AG09309 (cell line): ENCODE results near the gene PLA2G5.
"Not testable (repeated sequence)": the region's sequence is repeated elsewhere in the genome, so short reads cannot be mapped to it uniquely, and the experiment has no call there.

Experiments
- DNase-seq: peaks from one replicate; pipeline ENCODE4 v3.0.0-alpha.2; 2010; ENCODE audit warnings: low read depth
- H3K4me3 ChIP-seq: 2 replicates; pipeline ENCODE4 v1.5.1; 2011; ENCODE audit warnings: mild to moderate bottlenecking, low read depth, low read length, moderate library complexity; ENCODE audit not compliant: control insufficient read depth
- TF ChIP-seq, protein P1 (sequence below): IDR thresholded peaks from 2 replicates; pipeline ENCODE4 v1.5.1; 2011; ENCODE audit warnings: mild to moderate bottlenecking, low read depth, low read length, inconsistent platforms; ENCODE audit not compliant: insufficient read depth, control insufficient read depth; ENCODE audit errors: missing control alignments

Gene PLA2G5

DNA sequence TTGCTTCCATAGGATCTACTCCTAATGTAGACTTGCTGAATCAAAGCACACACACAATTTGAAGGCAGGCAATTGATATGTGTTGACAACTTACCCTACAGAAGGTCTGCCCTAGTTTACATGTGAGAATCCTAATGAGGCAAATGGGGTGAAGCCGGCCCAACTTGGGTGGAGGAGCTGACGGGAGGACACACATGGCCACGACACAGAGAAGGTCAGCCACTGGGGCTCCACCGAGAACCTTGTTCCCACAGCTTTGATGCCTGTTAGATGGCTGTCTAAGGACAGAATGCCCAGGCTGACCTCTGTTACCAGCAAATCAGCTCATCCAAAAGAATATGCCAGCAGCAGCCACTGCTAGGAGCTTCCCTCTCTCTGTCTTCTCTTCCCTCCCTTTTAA lies 50.8 kb downstream of the PLA2G5 start:
- no peak overlapping the region for H3K4me3 ChIP-seq
- no peak for DNase-seq
- TF ChIP-seq, protein P1, sequence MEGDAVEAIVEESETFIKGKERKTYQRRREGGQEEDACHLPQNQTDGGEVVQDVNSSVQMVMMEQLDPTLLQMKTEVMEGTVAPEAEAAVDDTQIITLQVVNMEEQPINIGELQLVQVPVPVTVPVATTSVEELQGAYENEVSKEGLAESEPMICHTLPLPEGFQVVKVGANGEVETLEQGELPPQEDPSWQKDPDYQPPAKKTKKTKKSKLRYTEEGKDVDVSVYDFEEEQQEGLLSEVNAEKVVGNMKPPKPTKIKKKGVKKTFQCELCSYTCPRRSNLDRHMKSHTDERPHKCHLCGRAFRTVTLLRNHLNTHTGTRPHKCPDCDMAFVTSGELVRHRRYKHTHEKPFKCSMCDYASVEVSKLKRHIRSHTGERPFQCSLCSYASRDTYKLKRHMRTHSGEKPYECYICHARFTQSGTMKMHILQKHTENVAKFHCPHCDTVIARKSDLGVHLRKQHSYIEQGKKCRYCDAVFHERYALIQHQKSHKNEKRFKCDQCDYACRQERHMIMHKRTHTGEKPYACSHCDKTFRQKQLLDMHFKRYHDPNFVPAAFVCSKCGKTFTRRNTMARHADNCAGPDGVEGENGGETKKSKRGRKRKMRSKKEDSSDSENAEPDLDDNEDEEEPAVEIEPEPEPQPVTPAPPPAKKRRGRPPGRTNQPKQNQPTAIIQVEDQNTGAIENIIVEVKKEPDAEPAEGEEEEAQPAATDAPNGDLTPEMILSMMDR, result no peak

DNA sequence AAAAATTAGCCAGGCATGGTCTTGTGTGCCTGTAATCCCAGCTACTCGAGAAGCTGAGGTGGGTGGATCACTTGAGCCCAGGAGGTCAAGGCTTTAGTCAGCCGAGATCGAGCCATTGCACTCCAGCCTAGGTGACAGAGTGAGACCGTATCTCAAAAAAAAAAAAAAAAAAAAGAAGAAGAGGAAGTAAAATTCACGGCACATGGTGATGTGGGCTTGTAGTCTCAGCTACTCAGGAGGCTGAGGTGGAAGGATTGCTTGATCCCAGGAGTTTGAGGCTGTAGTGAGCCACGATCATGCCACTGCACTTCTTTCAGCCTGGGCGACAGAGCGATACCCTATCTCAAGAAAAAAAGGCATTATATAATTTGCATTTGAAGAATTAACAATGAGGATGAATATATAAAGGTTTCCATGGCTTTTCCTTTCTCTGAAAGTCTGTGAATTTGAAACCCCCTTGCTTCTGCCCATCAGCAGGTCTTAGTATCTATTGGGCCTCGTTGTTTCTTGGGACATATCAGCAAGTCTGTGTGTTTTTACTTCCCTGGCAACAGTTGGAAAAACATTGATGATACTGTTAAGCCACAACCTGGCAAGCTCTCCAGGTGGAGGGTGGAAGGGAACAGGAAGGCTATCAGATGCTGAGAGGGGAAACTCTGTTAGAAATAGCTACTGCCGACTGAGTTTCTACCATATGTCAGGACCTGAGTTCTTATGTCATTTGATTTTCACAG lies 53.9 kb downstream of the PLA2G5 start:
- DNase-seq, result no peak
- H3K4me3 ChIP-seq, result no peak overlapping the region
- TF ChIP-seq, protein P1, result no peak

DNA sequence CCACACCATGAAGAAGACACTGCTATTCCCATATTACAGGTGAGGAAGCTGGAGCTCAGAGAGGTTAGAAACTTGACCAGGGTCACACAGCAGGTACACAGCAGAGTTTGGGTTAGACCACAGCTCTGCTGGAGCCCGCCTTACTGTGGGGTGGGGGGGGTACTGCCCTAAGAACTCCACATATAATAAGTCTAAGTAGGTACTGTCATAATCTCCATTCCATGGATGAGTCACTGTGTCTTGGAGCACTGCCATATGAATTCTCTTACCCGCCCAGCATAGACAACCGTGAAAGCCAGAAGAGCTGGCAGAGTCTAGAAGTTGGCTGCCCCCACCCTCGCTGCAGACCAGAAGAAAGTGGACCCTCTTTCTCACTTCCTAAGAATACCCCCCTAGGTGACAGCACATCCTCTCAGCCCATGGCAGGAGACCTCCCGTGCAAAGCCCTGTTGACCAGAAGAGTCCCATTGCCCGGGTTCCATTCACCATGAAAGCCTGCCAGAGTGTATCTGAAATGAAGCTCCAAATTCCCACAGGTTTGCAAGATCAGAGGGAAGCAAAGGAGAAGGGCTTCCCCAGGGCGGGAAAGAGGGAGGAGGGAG lies 54.6 kb downstream of the PLA2G5 start:
- DNase-seq, result peak; percentile 33
- no peak overlapping the region for H3K4me3 ChIP-seq
- TF ChIP-seq, protein P1, result no peak

DNA sequence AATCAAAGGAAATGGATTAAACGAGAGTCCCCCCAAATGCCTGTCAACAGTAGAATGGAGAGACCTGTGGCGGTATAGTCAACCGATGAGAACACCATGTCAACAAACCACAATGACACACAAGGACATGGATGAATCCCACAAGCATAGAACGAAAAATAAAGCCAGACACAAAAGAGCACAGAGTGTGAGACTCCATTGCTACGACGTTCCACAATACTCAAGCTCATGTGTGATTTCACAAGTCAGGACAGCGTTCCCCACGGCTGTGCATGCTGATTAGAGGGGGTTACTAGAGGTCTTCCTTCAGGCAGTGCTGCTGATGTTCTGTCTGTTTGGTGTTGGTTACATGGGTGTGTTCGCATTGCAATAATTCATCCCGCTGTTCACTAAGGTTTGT lies 55.1 kb downstream of the PLA2G5 start:
- DNase-seq, result no peak
- TF ChIP-seq, protein P1, result no peak
- H3K4me3 ChIP-seq, result no peak overlapping the region

DNA sequence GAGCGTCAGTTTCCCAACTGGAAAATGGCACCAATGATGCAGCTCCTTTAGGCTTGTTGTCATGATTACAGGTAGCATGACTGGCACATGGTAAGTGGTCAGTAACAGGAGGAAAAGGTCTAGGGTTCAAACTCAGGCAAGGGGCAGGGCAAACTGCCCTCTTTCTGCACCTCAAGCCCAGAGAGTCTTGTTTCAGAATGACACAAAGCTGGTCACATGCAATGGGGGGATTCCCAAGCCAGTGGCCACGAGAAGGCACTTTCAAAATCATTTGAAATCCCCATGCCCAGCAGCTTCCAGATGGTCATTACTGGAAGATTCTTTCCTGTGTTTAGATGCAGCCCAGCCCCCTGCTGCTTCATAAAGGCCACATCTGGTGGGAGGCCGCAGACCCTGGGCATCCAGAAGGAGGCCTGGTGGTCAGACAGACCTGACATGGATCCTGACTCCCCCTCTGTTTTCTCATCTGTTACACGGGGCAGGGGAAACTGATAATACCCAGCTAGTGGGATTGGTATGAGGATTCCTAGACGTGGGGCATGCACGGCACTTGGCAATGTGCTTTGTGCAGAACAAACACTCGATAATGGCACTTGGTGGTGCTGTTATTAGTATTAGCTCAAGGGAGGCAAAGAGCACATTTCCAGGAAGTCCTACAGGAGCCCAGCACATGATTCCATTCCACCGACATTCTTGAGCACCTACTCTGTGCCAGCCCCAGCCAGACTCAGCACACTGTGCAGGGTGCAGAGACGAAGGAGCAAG lies 56.2 kb downstream of the PLA2G5 start:
- no peak for DNase-seq
- no peak overlapping the region for H3K4me3 ChIP-seq
- TF ChIP-seq, protein P1, result no peak

DNA sequence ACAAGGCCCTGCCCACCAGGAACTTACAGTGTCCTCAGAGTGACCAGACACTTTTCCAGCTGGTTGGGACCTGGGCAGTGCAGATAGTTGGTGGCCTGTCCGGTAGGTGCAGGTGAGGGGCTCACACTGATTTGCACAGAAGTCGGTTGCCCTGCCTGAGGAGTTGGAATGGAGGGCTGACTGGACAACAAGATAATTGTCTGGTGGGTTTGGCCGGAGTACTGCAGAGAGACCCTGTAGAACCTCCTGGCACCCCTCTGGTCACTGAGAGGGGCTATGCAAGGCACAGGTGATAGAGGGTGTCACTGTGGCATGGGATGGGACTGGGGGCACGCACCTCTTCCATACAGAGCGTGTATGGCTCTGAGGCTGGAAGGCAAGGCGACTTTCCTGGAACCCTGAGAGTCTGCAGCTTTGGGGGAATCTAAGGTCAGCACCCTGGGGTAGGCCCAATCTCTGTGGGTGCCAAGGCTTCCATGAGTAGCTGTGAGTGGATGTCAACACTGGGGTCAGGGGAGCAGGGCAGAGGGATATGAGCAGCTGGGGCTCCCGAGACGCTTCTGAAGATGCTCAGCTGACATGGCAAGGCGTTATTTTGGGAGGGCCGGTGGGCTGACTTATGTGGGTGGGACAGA lies 56.9 kb downstream of the PLA2G5 start:
- TF ChIP-seq, protein P1, result no peak
- DNase-seq, result no peak
- no peak overlapping the region for H3K4me3 ChIP-seq

DNA sequence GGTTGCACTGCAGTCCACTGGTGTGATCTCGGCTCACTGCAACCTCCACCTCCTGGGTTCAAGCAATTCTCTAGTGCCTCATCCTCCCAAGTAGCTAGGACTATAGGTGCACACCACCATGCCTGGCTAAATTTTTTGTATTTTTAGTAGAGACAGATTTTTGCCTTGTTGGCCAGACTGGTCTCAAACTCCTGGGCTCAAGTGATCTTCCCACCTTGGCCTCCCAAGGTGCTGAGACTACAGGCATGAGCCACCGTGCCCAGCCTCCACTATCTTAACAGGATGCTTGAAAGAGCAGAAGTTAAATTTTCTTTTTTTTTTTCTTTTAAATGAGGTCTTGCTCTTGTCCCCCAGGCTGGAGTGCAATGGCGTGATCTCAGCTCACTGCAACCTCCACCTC lies 60.5 kb downstream of the PLA2G5 start:
- not testable (repeated sequence) for DNase-seq

More for the DNA sequence above, 60.5 kb downstream of the PLA2G5 start:
- H3K4me3 ChIP-seq, result not testable (repeated sequence)
